Natural killer cell (primary cell): ENCODE results near the gene ZDHHC23. TPM values are rescaled to one million over a fixed set of nuclear protein-coding genes. Genes with fewer than 3 reads are reported as not detected.
A peak's percentile ranks its signal among the peaks of the same experiment; 100 is the strongest.

Source experiments
- ATAC-seq, 3 donors: fragments of 150-1000 bp in 2 of 3; fragments of 200-7000 bp in 1 of 3; cut with Tn5 transposase; 1 replicate in 1 of 3; 2 replicates in 2 of 3; pipeline ENCODE4 v1.10.0; 2021; ENCODE audit warnings: mild to moderate bottlenecking in 2 of 3, moderate library complexity in 2 of 3
- DNase-seq, 2 donors: peaks; one replicate each; pipeline versions ENCODE4 v3.0.0 to v3.0.0-alpha.2; 2013 to 2021; ENCODE audit warnings: mixed read lengths in 1 of 2
- H3K27ac ChIP-seq: one replicate; pipeline ENCODE4 v1.5.1; 2013; ENCODE audit warnings: mild to moderate bottlenecking, low read length
- H3K27me3 ChIP-seq: one replicate; pipeline ENCODE4 v1.6.1; 2013; ENCODE audit warnings: low read length; ENCODE audit not compliant: control insufficient read depth, insufficient read depth
- H3K36me3 ChIP-seq: one replicate; pipeline ENCODE4 v1.6.1; 2013; ENCODE audit warnings: low read length; ENCODE audit not compliant: control insufficient read depth, insufficient read depth
- H3K4me1 ChIP-seq: one replicate; pipeline ENCODE4 v1.6.1; 2013; ENCODE audit warnings: low read length; ENCODE audit not compliant: control insufficient read depth, insufficient read depth
- H3K4me3 ChIP-seq: one replicate; pipeline ENCODE4 v1.5.1; 2013; ENCODE audit warnings: low read length
- H3K9me3 ChIP-seq: one replicate; pipeline ENCODE4 v1.6.1; 2013; ENCODE audit warnings: low read length; ENCODE audit not compliant: control insufficient read depth, insufficient read depth
- H3K27ac Mint-ChIP-seq, 2 donors: one replicate each; pipeline ENCODE4 v1.8.0; 2022; ENCODE audit warnings: mild to moderate bottlenecking in 2 of 2, mixed read lengths in 2 of 2, moderate library complexity in 1 of 2
- H3K27me3 Mint-ChIP-seq, 2 donors: one replicate each; pipeline ENCODE4 v1.8.0; 2022; ENCODE audit warnings: low read depth in 2 of 2, mixed read lengths in 2 of 2
- H3K36me3 Mint-ChIP-seq: one replicate; pipeline ENCODE4 v1.8.0; 2022; ENCODE audit warnings: mixed read lengths
- H3K4me1 Mint-ChIP-seq, 2 donors: one replicate each; pipeline ENCODE4 v1.8.0; 2022; ENCODE audit warnings: mixed read lengths in 2 of 2
- H3K4me3 Mint-ChIP-seq: one replicate; pipeline ENCODE4 v1.8.0; 2022; ENCODE audit warnings: mild to moderate bottlenecking, moderate library complexity, mixed read lengths
- H3K9me3 Mint-ChIP-seq, 2 donors: one replicate each; pipeline ENCODE4 v1.8.0; 2022; ENCODE audit warnings: mixed read lengths in 2 of 2
- WGBS: methylation state at CpG from one replicate; pipeline ENCODE4 v1.1.7; 2013; ENCODE audit warnings: missing lambda C conversion rate; ENCODE audit not compliant: insufficient coverage; 5-methylcytosine and 5-hydroxymethylcytosine counted together
- intact Hi-C: fragments of 100-400 bp; cut with micrococcal nuclease; formaldehyde crosslinking; loops from one replicate; pipeline ENCODE4 v1.14.2; 2022
- total RNA-seq, 4 donors: library from RNA; stranded (reverse); fragments of 120-200 nt in 1 of 4; gene quantifications; one replicate each; pipeline versions ENCODE4 v1.2.3 to v1.2.4, GENCODE V29; 2013 to 2022
- TF ChIP-seq, protein P1 (sequence below): fragments of 200-600 bp; IDR thresholded peaks from one replicate; pipeline ENCODE4 v1.8.0; 2022; ENCODE audit warnings: antibody characterized with exemption

Gene ZDHHC23
- total RNA-seq, 3 donors from 2014 or later (not counting 1 experiment from before 2014, with no cell fraction given) = 2.5 to 4.7 (median 3.5) TPM

DNA sequence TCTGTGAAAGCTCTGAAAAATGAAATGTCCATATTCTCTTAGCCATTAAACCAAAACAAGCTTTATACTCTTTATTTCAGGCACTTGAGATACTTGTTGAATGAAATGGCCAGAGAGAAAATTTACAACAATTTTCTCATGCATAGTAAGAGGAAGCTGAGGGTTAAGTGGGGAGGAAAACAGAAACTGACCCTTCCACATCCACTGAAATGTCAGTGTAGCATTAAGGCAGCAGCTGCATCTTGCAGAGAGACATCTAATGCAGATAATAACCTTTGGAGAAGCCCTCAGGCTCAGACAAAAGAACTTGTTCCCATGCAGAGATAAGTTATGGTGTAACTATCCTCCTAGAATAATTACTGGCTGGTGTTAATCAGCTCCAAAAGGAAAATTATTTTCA, 34.0 kb downstream of the ZDHHC23 start:
- TF ChIP-seq, protein P1, sequence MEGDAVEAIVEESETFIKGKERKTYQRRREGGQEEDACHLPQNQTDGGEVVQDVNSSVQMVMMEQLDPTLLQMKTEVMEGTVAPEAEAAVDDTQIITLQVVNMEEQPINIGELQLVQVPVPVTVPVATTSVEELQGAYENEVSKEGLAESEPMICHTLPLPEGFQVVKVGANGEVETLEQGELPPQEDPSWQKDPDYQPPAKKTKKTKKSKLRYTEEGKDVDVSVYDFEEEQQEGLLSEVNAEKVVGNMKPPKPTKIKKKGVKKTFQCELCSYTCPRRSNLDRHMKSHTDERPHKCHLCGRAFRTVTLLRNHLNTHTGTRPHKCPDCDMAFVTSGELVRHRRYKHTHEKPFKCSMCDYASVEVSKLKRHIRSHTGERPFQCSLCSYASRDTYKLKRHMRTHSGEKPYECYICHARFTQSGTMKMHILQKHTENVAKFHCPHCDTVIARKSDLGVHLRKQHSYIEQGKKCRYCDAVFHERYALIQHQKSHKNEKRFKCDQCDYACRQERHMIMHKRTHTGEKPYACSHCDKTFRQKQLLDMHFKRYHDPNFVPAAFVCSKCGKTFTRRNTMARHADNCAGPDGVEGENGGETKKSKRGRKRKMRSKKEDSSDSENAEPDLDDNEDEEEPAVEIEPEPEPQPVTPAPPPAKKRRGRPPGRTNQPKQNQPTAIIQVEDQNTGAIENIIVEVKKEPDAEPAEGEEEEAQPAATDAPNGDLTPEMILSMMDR = no peak
- no peak overlapping the region for H3K27ac Mint-ChIP-seq
- no peaks in the 10 kb centered on the region for H3K27me3 ChIP-seq
- H3K4me3 Mint-ChIP-seq = no peak overlapping the region
- ATAC-seq = no peak
- DNase-seq = no peak
- intact Hi-C loops = no loop called here
- no peaks in the 10 kb centered on the region for H3K9me3 ChIP-seq
- H3K4me1 ChIP-seq = peaks cover 4% of the 10 kb centered on the region
- no peaks in the 10 kb centered on the region for H3K4me1 Mint-ChIP-seq
- no peaks in the 10 kb centered on the region for H3K9me3 Mint-ChIP-seq
- no peaks in the 10 kb centered on the region for H3K27me3 Mint-ChIP-seq
- H3K36me3 Mint-ChIP-seq = peaks cover 6% of the 10 kb centered on the region
- H3K36me3 ChIP-seq = peaks cover 5% of the 10 kb centered on the region
- no peak overlapping the region for H3K4me3 ChIP-seq
- H3K27ac ChIP-seq = no peak overlapping the region

DNA sequence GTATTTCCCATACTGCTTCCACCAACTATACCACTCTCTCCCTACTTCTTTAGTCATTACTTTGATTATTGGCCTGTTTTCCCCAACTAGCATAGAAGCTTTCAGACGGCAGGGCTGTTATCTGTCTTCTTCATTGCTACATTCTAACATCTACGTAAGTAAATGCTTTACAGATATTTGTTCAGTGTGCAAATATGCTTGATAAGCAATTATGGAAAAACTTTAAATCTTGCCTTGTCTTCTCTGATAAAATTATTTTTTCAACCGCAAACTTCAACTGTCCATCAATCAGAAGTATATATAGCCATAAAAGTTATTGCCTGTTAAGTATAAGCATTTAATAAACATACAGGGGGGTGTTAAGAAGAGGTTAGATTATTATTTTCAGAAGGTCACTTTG, 35.7 kb downstream of the ZDHHC23 start:
- intact Hi-C loops = no loop called here
- Histone ChIP-seq H3K27me3 (no peaks in the 10 kb centered on the region), H3K4me1 (peaks cover 4% of the 10 kb centered on the region), H3K9me3 (no peaks in the 10 kb centered on the region), H3K36me3 (no peaks in the 10 kb centered on the region), H3K4me3 (no peak overlapping the region), H3K27ac (no peak overlapping the region)
- no peak overlapping the region for H3K4me3 Mint-ChIP-seq
- H3K36me3 Mint-ChIP-seq = peaks cover 6% of the 10 kb centered on the region
- DNase-seq = no peak
- no peak overlapping the region for H3K27ac Mint-ChIP-seq
- H3K27me3 Mint-ChIP-seq = no peaks in the 10 kb centered on the region
- no peaks in the 10 kb centered on the region for H3K4me1 Mint-ChIP-seq
- no peak for ATAC-seq
- TF ChIP-seq, protein P1 = no peak
- 91% methylated on average over 1 of the region's 3 CpGs for WGBS
- H3K9me3 Mint-ChIP-seq = no peaks in the 10 kb centered on the region

DNA sequence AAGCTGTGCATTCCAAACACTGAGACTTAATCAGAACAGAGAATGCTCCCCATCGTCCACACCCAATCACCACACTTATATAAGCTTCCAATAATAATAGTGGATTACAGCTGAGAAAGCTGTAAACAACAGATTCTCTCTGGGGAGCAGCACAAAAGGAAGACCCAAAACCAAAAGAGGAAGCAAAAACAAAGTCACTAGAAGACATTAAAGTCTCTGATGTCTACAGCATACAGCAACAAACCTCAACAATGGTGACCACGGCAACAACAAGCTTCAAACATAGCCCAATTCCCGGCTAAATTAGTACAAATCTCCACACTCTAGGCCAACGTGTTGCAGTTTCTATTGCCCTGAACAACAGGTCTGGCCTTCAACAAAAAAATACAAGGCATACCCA, 37.7 kb downstream of the ZDHHC23 start:
- intact Hi-C loops = no loop called here
- no peak overlapping the region for H3K4me3 ChIP-seq
- H3K27me3 ChIP-seq = no peaks in the 10 kb centered on the region
- Mint-ChIP-seq H3K27me3 (no peaks in the 10 kb centered on the region), H3K27ac (no peak overlapping the region), H3K9me3 (no peaks in the 10 kb centered on the region), H3K36me3 (peaks cover 6% of the 10 kb centered on the region), H3K4me1 (no peaks in the 10 kb centered on the region), H3K4me3 (no peak overlapping the region)
- peaks cover 4% of the 10 kb centered on the region for H3K4me1 ChIP-seq
- H3K36me3 ChIP-seq = no peaks in the 10 kb centered on the region
- DNase-seq = peak in 1 of 2 donors; percentile 12
- peak overlapping the region; percentile 55 for H3K27ac ChIP-seq
- ATAC-seq = no peak
- H3K9me3 ChIP-seq = no peaks in the 10 kb centered on the region
- TF ChIP-seq, protein P1 = no peak
- 15% methylated on average over 4 of the region's 4 CpGs for WGBS

DNA sequence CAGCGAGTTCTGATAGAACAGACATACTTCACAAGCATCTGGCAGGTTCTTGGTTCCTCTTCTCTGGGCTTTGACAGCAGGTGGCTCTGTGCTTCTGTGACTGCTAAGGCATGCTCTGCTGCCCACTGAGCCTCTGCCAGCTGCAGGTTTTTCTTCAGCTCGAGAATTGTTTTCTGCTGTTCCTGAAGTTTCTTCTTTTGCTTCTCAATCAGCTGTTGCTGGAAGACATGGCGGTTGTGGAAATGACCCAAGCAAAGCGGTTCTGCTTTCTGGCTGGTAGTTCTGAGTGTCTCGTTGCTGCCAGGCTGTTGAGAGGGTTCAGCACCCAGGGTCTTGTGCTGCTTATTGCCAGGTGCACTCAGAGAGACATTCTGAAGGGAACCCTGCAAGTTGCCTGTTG, 57.7 kb downstream of the ZDHHC23 start:
- no peak overlapping the region for H3K4me3 Mint-ChIP-seq
- ATAC-seq (no peak), DNase-seq (no peak)
- H3K27ac Mint-ChIP-seq = no peak overlapping the region
- TF ChIP-seq, protein P1 = no peak
- WGBS = 67% methylated on average over 5 of the region's 5 CpGs
- H3K9me3 Mint-ChIP-seq = no peaks in the 10 kb centered on the region
- no peaks in the 10 kb centered on the region for H3K36me3 ChIP-seq
- H3K27me3 Mint-ChIP-seq = no peaks in the 10 kb centered on the region
- no peaks in the 10 kb centered on the region for H3K27me3 ChIP-seq
- H3K4me3 ChIP-seq = no peak overlapping the region
- no peaks in the 10 kb centered on the region for H3K36me3 Mint-ChIP-seq
- intact Hi-C loops = no loop called here
- no peaks in the 10 kb centered on the region for H3K9me3 ChIP-seq
- no peaks in the 10 kb centered on the region for H3K4me1 Mint-ChIP-seq
- peak overlapping the region; percentile 68 for H3K27ac ChIP-seq
- no peaks in the 10 kb centered on the region for H3K4me1 ChIP-seq
